Measurements from ENCODE around the gene IL24.
A peak's percentile ranks its signal among the peaks of the same experiment; 100 is the strongest.

Gene IL24

GRCh38 chr1:206901944-206902343 lies 4.7 kb downstream of the IL24 start:
- H2AFZ ChIP-seq (ENCODE audit: low read depth, low read length): no peak overlapping the region
- no peaks in the 10 kb centered on the region for H3K4me1 ChIP-seq (ENCODE audit: insufficient read depth, low read length)
- no peak overlapping the region for H3K4me3 ChIP-seq (ENCODE audit: low read length)
- H3K9me3 ChIP-seq (ENCODE audit: low read length): no peaks in the 10 kb centered on the region
- peaks cover 8% of the 10 kb centered on the region for H3K27me3 ChIP-seq (ENCODE audit: insufficient read depth, low read length)
- no peaks in the 10 kb centered on the region for H3K36me3 ChIP-seq (ENCODE audit: insufficient read depth, low read length)

GRCh38 chr1:206902702-206903101 lies 5.5 kb downstream of the IL24 start:
- H3K4me3 ChIP-seq (ENCODE audit: low read length): no peak overlapping the region
- H3K27me3 ChIP-seq (ENCODE audit: insufficient read depth, low read length): peaks cover 16% of the 10 kb centered on the region
- no peak overlapping the region for H2AFZ ChIP-seq (ENCODE audit: low read depth, low read length)
- H3K36me3 ChIP-seq (ENCODE audit: insufficient read depth, low read length): no peaks in the 10 kb centered on the region
- H3K4me1 ChIP-seq (ENCODE audit: insufficient read depth, low read length): no peaks in the 10 kb centered on the region
- no peaks in the 10 kb centered on the region for H3K9me3 ChIP-seq (ENCODE audit: low read length)

GRCh38 chr1:206903687-206904086 lies 6.4 kb downstream of the IL24 start:
- H3K4me3 ChIP-seq (ENCODE audit: low read length): no peak overlapping the region
- H3K4me1 ChIP-seq (ENCODE audit: insufficient read depth, low read length): no peaks in the 10 kb centered on the region
- no peaks in the 10 kb centered on the region for H3K9me3 ChIP-seq (ENCODE audit: low read length)

GRCh38 chr1:206904423-206905142 lies 7.3 kb downstream of the IL24 start:
- H3K27me3 ChIP-seq (ENCODE audit: insufficient read depth, low read length): peaks cover 34% of the 10 kb centered on the region
- no peaks in the 10 kb centered on the region for H3K4me1 ChIP-seq (ENCODE audit: insufficient read depth, low read length)
- no peak overlapping the region for H3K4me3 ChIP-seq (ENCODE audit: low read length)
- H2AFZ ChIP-seq (ENCODE audit: low read depth, low read length): no peak overlapping the region
- H3K9me3 ChIP-seq (ENCODE audit: low read length): no peaks in the 10 kb centered on the region
- H3K36me3 ChIP-seq (ENCODE audit: insufficient read depth, low read length): no peaks in the 10 kb centered on the region

More at GRCh38 chr1:206903687-206904086, 6.4 kb downstream of the IL24 start:
- Histone ChIP-seq H2AFZ (ENCODE audit: low read depth, low read length) (no peak overlapping the region), H3K36me3 (ENCODE audit: insufficient read depth, low read length) (no peaks in the 10 kb centered on the region), H3K27me3 (ENCODE audit: insufficient read depth, low read length) (peaks cover 26% of the 10 kb centered on the region)

- Histone ChIP-seq H3K4me1 (ENCODE audit: insufficient read depth, low read length) (no peaks in the 10 kb centered on the region), H3K4me3 (ENCODE audit: low read length) (no peak overlapping the region), H2AFZ (ENCODE audit: low read depth, low read length) (no peak overlapping the region), H3K36me3 (ENCODE audit: insufficient read depth, low read length) (no peaks in the 10 kb centered on the region), H3K9me3 (ENCODE audit: low read length) (no peaks in the 10 kb centered on the region), H3K27me3 (ENCODE audit: insufficient read depth, low read length) (peaks cover 44% of the 10 kb centered on the region)
Observed at GRCh38 chr1:206905295-206906164, 8.3 kb downstream of the IL24 start.

GRCh38 chr1:206907304-206907991 lies 10.2 kb downstream of the IL24 start:
- no peak overlapping the region for H3K4me3 ChIP-seq (ENCODE audit: low read length)
- no peak overlapping the region for H2AFZ ChIP-seq (ENCODE audit: low read depth, low read length)
- no peaks in the 10 kb centered on the region for H3K36me3 ChIP-seq (ENCODE audit: insufficient read depth, low read length)
- H3K9me3 ChIP-seq (ENCODE audit: low read length): no peaks in the 10 kb centered on the region
- H3K27me3 ChIP-seq (ENCODE audit: insufficient read depth, low read length): peaks cover 48% of the 10 kb centered on the region
- H3K4me1 ChIP-seq (ENCODE audit: insufficient read depth, low read length): no peaks in the 10 kb centered on the region

GRCh38 chr1:206908038-206908437 lies 10.8 kb downstream of the IL24 start:
- Histone ChIP-seq H3K4me3 (ENCODE audit: low read length) (no peak overlapping the region), H3K27me3 (ENCODE audit: insufficient read depth, low read length) (peaks cover 48% of the 10 kb centered on the region), H2AFZ (ENCODE audit: low read depth, low read length) (no peak overlapping the region)

GRCh38 chr1:206909161-206909882 lies 12.1 kb downstream of the IL24 start:
- no peaks in the 10 kb centered on the region for H3K4me1 ChIP-seq (ENCODE audit: insufficient read depth, low read length)
- H3K4me3 ChIP-seq (ENCODE audit: low read length): peak overlapping the region; percentile 16
- peaks cover 48% of the 10 kb centered on the region for H3K27me3 ChIP-seq (ENCODE audit: insufficient read depth, low read length)
- no peaks in the 10 kb centered on the region for H3K9me3 ChIP-seq (ENCODE audit: low read length)
- H3K36me3 ChIP-seq (ENCODE audit: insufficient read depth, low read length): no peaks in the 10 kb centered on the region
- peak overlapping the region; percentile 48 for H2AFZ ChIP-seq (ENCODE audit: low read depth, low read length)

More at GRCh38 chr1:206908038-206908437, 10.8 kb downstream of the IL24 start:
- H3K4me1 ChIP-seq (ENCODE audit: insufficient read depth, low read length): no peaks in the 10 kb centered on the region
- no peaks in the 10 kb centered on the region for H3K36me3 ChIP-seq (ENCODE audit: insufficient read depth, low read length)
- no peaks in the 10 kb centered on the region for H3K9me3 ChIP-seq (ENCODE audit: low read length)

- no peaks in the 10 kb centered on the region for H3K36me3 ChIP-seq (ENCODE audit: insufficient read depth, low read length)
- H2AFZ ChIP-seq (ENCODE audit: low read depth, low read length): no peak overlapping the region
- H3K4me3 ChIP-seq (ENCODE audit: low read length): no peak overlapping the region
- no peaks in the 10 kb centered on the region for H3K9me3 ChIP-seq (ENCODE audit: low read length)
- peaks cover 51% of the 10 kb centered on the region for H3K27me3 ChIP-seq (ENCODE audit: insufficient read depth, low read length)
- no peaks in the 10 kb centered on the region for H3K4me1 ChIP-seq (ENCODE audit: insufficient read depth, low read length)
Observed at GRCh38 chr1:206909883-206910318, 12.7 kb downstream of the IL24 start.

GRCh38 chr1:206911064-206911663 lies 13.9 kb downstream of the IL24 start:
- H3K4me1 ChIP-seq (ENCODE audit: insufficient read depth, low read length): no peaks in the 10 kb centered on the region
- H3K36me3 ChIP-seq (ENCODE audit: insufficient read depth, low read length): no peaks in the 10 kb centered on the region
- no peak overlapping the region for H3K4me3 ChIP-seq (ENCODE audit: low read length)
- peaks cover 56% of the 10 kb centered on the region for H3K27me3 ChIP-seq (ENCODE audit: insufficient read depth, low read length)
- no peaks in the 10 kb centered on the region for H3K9me3 ChIP-seq (ENCODE audit: low read length)
- H2AFZ ChIP-seq (ENCODE audit: low read depth, low read length): no peak overlapping the region

GRCh38 chr1:206912445-206913095 lies 15.3 kb downstream of the IL24 start:
- peaks cover 46% of the 10 kb centered on the region for H3K27me3 ChIP-seq (ENCODE audit: insufficient read depth, low read length)
- H3K4me3 ChIP-seq (ENCODE audit: low read length): no peak overlapping the region

More at GRCh38 chr1:206912445-206913095, 15.3 kb downstream of the IL24 start:
- no peaks in the 10 kb centered on the region for H3K9me3 ChIP-seq (ENCODE audit: low read length)
- H3K36me3 ChIP-seq (ENCODE audit: insufficient read depth, low read length): no peaks in the 10 kb centered on the region
- no peak overlapping the region for H2AFZ ChIP-seq (ENCODE audit: low read depth, low read length)
- no peaks in the 10 kb centered on the region for H3K4me1 ChIP-seq (ENCODE audit: insufficient read depth, low read length)

All from neuron (in vitro differentiated cells).